Endothelial cell of umbilical vein (primary cell): ENCODE data around the gene GNAZ. TPM values are rescaled to one million over a fixed set of nuclear protein-coding genes. Genes with fewer than 3 reads are reported as not detected.

Experiments used
- BruUV-seq: library from RNA; stranded (reverse); fragments of 400-500 nt; replicated peaks from 2 replicates; lab custom pipeline; 2021; lab: Mats Ljungman, UMichigan
- CTCF ChIA-PET: fragments of 300-600, 350-600 bp; sonication (Branson Sonifier 250); formaldehyde crosslinking; loops from one replicate; lab custom pipeline; 2021; ENCODE audit warnings: antibody characterized with exemption, inconsistent platforms; lab: Charles Lee
- POLR2A ChIA-PET: fragments of 300-600, 350-600 bp; sonication (Branson Sonifier 250); formaldehyde crosslinking; loops from one replicate; lab custom pipeline; 2021; ENCODE audit warnings: antibody characterized with exemption, inconsistent platforms; lab: Charles Lee
- DNase-seq: peaks from one replicate; pipeline ENCODE4 v3.0.0-alpha.2; 2011; ENCODE audit warnings: low read depth, low spot score
- FAIRE-seq: peaks from 2 replicates; lab custom pipeline; 2011; peaks lifted over from hg19 to GRCh38; lab: Jason Lieb, UNC
- H2AFZ ChIP-seq: 2 replicates; pipeline ENCODE4 v1.6.0; 2012; ENCODE audit warnings: low read depth, low read length, control low read depth, inconsistent platforms
- H3K27ac ChIP-seq: 2 replicates; pipeline ENCODE4 v1.5.1; 2011; ENCODE audit warnings: low read depth, mild to moderate bottlenecking, control low read depth, low read length, moderate library complexity; ENCODE audit not compliant: insufficient read depth
- H3K27me3 ChIP-seq, 2 experiments: 2 replicates each; pipeline versions ENCODE4 v1.6.0 to v1.6.1; 2011; ENCODE audit warnings: low read length in 2 of 2, mixed read lengths in 1 of 2; ENCODE audit not compliant: control insufficient read depth in 2 of 2, insufficient read depth in 2 of 2
- H3K36me3 ChIP-seq, 2 experiments: 2 replicates in 1 of 2; 3 replicates in 1 of 2; pipeline ENCODE4 v1.5.1; 2011; ENCODE audit warnings: low read length in 2 of 2, mild to moderate bottlenecking in 1 of 2, moderate library complexity in 1 of 2; ENCODE audit not compliant: control insufficient read depth in 2 of 2, insufficient read depth in 2 of 2; ENCODE audit errors: extremely low read depth in 1 of 2
- H3K4me1 ChIP-seq: 3 replicates; pipeline ENCODE4 v1.5.1; 2011; ENCODE audit warnings: mild to moderate bottlenecking, low read length; ENCODE audit not compliant: control insufficient read depth, insufficient read depth; ENCODE audit errors: extremely low read depth
- H3K4me2 ChIP-seq: 2 replicates; pipeline ENCODE4 v1.6.1; 2011; ENCODE audit warnings: low read length, control low read depth, mixed read lengths; ENCODE audit not compliant: insufficient read depth
- H3K4me3 ChIP-seq, 3 experiments: fragments of 200-600 bp in 1 of 3; sonication (generic), shearing (Covaris generic) in 1 of 3; replicated peaks in 1 of 3; 2 replicates each; pipeline ENCODE4 v1.5.1; 2011 to 2016; ENCODE audit warnings: control low read depth in 3 of 3, low read length in 3 of 3, mild to moderate bottlenecking in 2 of 3, inconsistent platforms in 1 of 3, low read depth in 1 of 3, moderate library complexity in 1 of 3; ENCODE audit not compliant: insufficient read depth in 1 of 3
- H3K79me2 ChIP-seq: 2 replicates; pipeline ENCODE4 v1.6.0; 2012; ENCODE audit warnings: low read length, inconsistent platforms; ENCODE audit not compliant: control insufficient read depth, insufficient read depth
- H3K9ac ChIP-seq: replicated peaks from 2 replicates; pipeline ENCODE3; 2011; ENCODE audit warnings: low read length, control low read depth; ENCODE audit not compliant: insufficient read depth; ENCODE audit errors: extremely low read depth
- H3K9me1 ChIP-seq: replicated peaks from 3 replicates; pipeline ENCODE4 v1.6.0; 2011; ENCODE audit warnings: mild to moderate bottlenecking, low read length; ENCODE audit not compliant: control insufficient read depth, insufficient read depth; ENCODE audit errors: extremely low read depth
- H3K9me3 ChIP-seq: replicated peaks from 2 replicates; pipeline ENCODE4 v1.5.1; 2012; ENCODE audit warnings: low read length, inconsistent platforms; ENCODE audit not compliant: control insufficient read depth, insufficient read depth
- H4K20me1 ChIP-seq: replicated peaks from 2 replicates; pipeline ENCODE3; 2011; ENCODE audit warnings: mild to moderate bottlenecking, low read length; ENCODE audit not compliant: control insufficient read depth, insufficient read depth; ENCODE audit errors: extremely low read depth
- CTCF ChIP-seq, 2 donors: IDR thresholded peaks; 1 replicate in 1 of 2; 2 replicates in 1 of 2; pipeline ENCODE4 v1.5.1; 2011; ENCODE audit warnings: low read length in 2 of 2, mild to moderate bottlenecking in 2 of 2, moderate library complexity in 2 of 2, control low read depth in 1 of 2, inconsistent platforms in 1 of 2, low read depth in 1 of 2; ENCODE audit not compliant: insufficient read depth in 1 of 2; ENCODE audit errors: extremely low read depth in 1 of 2
- EZH2 ChIP-seq: IDR thresholded peaks from 2 replicates; pipeline ENCODE4 v1.6.1; 2012; ENCODE audit warnings: borderline replicate concordance, low read depth, mild to moderate bottlenecking, moderate library complexity, low read length, inconsistent platforms; ENCODE audit not compliant: severe bottlenecking
- FOS ChIP-seq: IDR thresholded peaks from 2 replicates; pipeline ENCODE4 v1.6.1; 2011; ENCODE audit warnings: mild to moderate bottlenecking, low read length, moderate library complexity, borderline replicate concordance; ENCODE audit not compliant: insufficient read depth
- GATA2 ChIP-seq: IDR thresholded peaks from 2 replicates; pipeline ENCODE4 v1.7.0; 2011; ENCODE audit warnings: low read depth, mild to moderate bottlenecking, moderate library complexity, mixed read lengths, low read length; ENCODE audit not compliant: insufficient read length, insufficient read depth
- JUN ChIP-seq: IDR thresholded peaks from 2 replicates; pipeline ENCODE4 v1.6.1; 2011; ENCODE audit warnings: borderline replicate concordance, low read depth; ENCODE audit not compliant: insufficient read length, insufficient read depth
- MAX ChIP-seq: IDR thresholded peaks from 2 replicates; pipeline ENCODE4 v1.6.1; 2011; ENCODE audit not compliant: insufficient read depth, insufficient read length
- MYC ChIP-seq: IDR thresholded peaks from one replicate; pipeline ENCODE4 v1.6.1; 2011; ENCODE audit warnings: mild to moderate bottlenecking, low read depth, low read length
- POLR2A ChIP-seq: IDR thresholded peaks from 2 replicates; pipeline ENCODE4 v1.6.1; 2012; ENCODE audit warnings: low read depth, mild to moderate bottlenecking, control low read depth, low read length
- POLR2AphosphoS5 ChIP-seq: IDR thresholded peaks from 2 replicates; pipeline ENCODE4 v1.6.1; 2012; ENCODE audit warnings: low read depth, mild to moderate bottlenecking, control low read depth, low read length, moderate library complexity; ENCODE audit not compliant: insufficient read depth
- dilution Hi-C: fragments of 300-500 bp; cut with MboI; formaldehyde crosslinking; loops from one replicate; pipeline ENCODE4 v1.15.0; 2019; ENCODE audit warnings: low sequenced_read_pairs; ENCODE audit not compliant: extremely low pct_ligation_motif_present
- intact Hi-C: fragments of 100-400 bp; cut with micrococcal nuclease; formaldehyde crosslinking; loops from one replicate; pipeline ENCODE4 v1.10.0; 2022
- polyA plus RNA-seq, 4 experiments: library from polyadenylated mRNA; depleted of rRNA in 3 of 4; stranded (reverse) in 3 of 4; unstranded in 1 of 4; fragments of >200 nt; gene quantifications; 2 replicates each; pipeline versions ENCODE4 v1.2.1 to v1.2.3, GENCODE V29; 2011 to 2012; ENCODE audit warnings: missing spikeins in 1 of 4
- total RNA-seq: library from RNA; stranded (reverse); gene quantifications from 2 replicates; pipeline ENCODE4 v1.2.3, GENCODE V29; 2021

Gene GNAZ
- total and polyA plus RNA-seq, 2 donors (not counting 3 experiments of a cell fraction or from before 2014, with no cell fraction given): 0.44 to 0.86 TPM

- H3K36me3 ChIP-seq: no peaks in the 10 kb centered on the region
- CTCF ChIA-PET: no interaction called here
Observed at GRCh38 chr22:23089010-23089409, 18.7 kb downstream of the GNAZ start.

More at GRCh38 chr22:23089010-23089409, 18.7 kb downstream of the GNAZ start:
- FAIRE-seq: no peak
- dilution Hi-C loops: no loop called here
- no peak overlapping the region for H3K4me2 ChIP-seq
- no peaks in the 10 kb centered on the region for H3K9me3 ChIP-seq
- intact Hi-C loops: no loop called here
- BruUV-seq: no TSS peak
- no peaks in the 10 kb centered on the region for H4K20me1 ChIP-seq
- no peaks in the 10 kb centered on the region for H3K27me3 ChIP-seq
- no peak overlapping the region for H3K9ac ChIP-seq
- H3K27ac ChIP-seq: no peak overlapping the region
- no peaks in the 10 kb centered on the region for H3K79me2 ChIP-seq
- no peaks in the 10 kb centered on the region for H3K9me1 ChIP-seq
- POLR2A ChIA-PET: interaction anchor here (0.6 kb wide), 1 partner anchor 1520 kb away, joined by 5 read pairs; no protein-coding TSS in a partner anchor
- H3K4me3 ChIP-seq: no peak overlapping the region
- no peaks in the 10 kb centered on the region for H3K4me1 ChIP-seq
- DNase-seq: no peak
- no peak for TF ChIP-seq POLR2AphosphoS5
- TF ChIP-seq MYC: no peak
- no peak for TF ChIP-seq CTCF (IDR thresholded peaks at IDR 0.05; ENCODE audit: extremely low read depth in 1 of 2, insufficient read depth in 1 of 2, low read depth in 1 of 2, low read length in 2 of 2)
- TF ChIP-seq GATA2: no peak
- no peak for TF ChIP-seq MAX
- TF ChIP-seq EZH2: no peak
- TF ChIP-seq POLR2A: no peak
- no peak for TF ChIP-seq FOS
- no peak for TF ChIP-seq JUN
- H2AFZ ChIP-seq: no peak overlapping the region
